ENCODE data around the gene DNAH3.

- TF ChIP-seq GATA2 (IDR thresholded peaks at IDR 0.05; ENCODE audit: low read depth, low read length) (no peak), GATA3 (IDR thresholded peaks at IDR 0.05; ENCODE audit: low read depth, low read length) (no peak)
Observed at GRCh38 chr16:21092951-21093350, 57.7 kb downstream of the DNAH3 start.

All from SH-SY5Y (cell line).